Measurements from ENCODE around the gene ZNF469. TPM values are rescaled to one million over a fixed set of nuclear protein-coding genes. Genes with fewer than 3 reads are reported as not detected.

Gene ZNF469
- total and polyA plus RNA-seq, 7 donors, result under 0.01 to 1.7 (median 0.36) TPM

DNA sequence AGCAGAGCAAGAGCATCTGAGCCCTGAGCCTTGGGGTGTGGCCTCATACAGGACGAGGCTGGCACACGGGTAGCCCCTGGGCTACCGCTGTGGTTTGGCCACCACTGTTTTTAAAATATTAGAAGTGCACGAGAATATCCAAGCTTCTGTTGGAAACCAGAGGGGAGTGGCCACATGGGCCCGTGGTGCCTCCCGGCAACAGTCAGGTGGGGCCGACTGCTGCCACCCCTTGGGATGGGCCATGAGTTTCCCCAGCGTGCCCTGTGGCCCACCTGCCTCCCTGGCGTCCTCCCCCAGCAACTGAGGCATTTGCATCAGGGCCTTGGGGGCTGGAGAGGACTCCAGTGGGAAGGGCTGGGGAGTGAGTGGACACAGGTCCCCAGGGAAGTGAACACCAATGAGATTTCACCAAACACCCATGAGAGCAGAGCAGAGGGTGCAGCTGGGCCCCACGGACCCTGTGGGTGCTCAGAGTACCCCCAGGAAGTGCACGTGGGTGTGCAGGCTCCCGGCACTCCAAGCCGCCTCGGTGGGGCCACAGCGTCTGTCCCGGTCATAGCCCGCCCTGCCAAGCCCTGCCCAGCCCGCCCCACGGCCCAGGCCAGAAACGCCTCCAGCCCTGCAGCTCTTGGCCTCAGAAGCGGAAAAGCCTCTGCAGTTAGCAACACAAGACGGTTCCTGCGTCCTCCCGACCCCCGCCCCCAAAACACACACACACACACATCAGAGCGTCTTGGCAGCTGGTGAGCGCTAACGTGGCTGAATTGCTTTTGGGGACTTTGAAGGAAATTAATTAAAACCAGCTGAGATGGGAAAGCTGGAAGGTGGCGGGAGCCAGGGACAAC lies 22.7 kb downstream of the ZNF469 start:
- 25 to 61% methylated on average over 29 of the region's 29 CpGs for whole genome bisulfite sequencing, 2 donors
- peaks cover 0 to 4% (median 0%) of the 10 kb centered on the region in 4 donors for H3K4me1 ChIP-seq
- no peak for DNase-seq

DNA sequence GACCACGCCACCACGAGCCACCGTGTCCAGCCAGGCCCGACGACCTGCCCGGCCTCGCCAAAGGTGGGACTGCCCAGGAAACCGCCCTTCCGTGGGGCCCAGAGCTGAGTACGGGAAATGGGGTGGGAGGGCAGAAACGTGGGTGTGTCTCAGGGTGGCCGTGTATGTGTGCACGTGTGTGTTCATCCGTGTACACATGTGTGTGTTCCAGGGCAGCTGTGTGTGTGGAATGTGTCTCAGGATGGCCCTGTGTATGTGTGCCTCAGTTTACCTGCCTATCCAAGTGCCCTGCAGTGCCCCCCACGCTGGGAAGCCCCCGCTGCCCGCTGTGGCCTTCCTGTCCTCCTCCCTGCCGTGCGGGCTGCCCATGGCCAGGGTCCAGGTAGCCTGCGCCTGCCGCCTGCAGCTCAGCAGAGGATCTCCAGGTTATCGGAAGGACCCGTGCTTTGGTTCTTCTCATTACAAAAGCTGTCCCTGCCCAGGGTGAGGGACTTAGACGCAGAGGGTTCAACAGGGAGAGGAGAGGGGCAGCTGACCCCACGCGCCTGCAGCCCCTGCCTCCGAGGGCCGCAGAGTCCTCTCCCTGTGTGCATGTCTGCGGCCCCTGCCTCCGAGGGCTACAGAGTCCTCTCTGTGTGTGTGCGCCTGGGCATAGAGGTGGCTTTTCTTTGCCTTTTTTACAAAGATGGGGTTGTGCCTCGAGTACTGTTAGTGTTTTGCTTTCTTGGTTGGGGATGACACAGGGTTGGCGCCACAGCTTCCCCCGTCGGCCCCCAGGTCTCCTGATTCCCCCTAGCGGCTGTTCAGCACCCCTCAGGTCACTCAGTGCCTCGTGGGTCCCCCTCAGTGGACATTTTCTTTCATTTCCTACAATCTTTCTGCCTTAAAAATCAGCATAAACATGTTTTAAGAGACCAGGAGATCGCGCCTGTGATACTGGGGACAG lies 23.6 kb downstream of the ZNF469 start:
- H3K36me3 ChIP-seq, result no peaks in the 10 kb centered on the region
- no peak for DNase-seq
- TF ChIP-seq EP300 (IDR thresholded peaks at IDR 0.05), result no peak
- TF ChIP-seq, protein P1, sequence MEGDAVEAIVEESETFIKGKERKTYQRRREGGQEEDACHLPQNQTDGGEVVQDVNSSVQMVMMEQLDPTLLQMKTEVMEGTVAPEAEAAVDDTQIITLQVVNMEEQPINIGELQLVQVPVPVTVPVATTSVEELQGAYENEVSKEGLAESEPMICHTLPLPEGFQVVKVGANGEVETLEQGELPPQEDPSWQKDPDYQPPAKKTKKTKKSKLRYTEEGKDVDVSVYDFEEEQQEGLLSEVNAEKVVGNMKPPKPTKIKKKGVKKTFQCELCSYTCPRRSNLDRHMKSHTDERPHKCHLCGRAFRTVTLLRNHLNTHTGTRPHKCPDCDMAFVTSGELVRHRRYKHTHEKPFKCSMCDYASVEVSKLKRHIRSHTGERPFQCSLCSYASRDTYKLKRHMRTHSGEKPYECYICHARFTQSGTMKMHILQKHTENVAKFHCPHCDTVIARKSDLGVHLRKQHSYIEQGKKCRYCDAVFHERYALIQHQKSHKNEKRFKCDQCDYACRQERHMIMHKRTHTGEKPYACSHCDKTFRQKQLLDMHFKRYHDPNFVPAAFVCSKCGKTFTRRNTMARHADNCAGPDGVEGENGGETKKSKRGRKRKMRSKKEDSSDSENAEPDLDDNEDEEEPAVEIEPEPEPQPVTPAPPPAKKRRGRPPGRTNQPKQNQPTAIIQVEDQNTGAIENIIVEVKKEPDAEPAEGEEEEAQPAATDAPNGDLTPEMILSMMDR (IDR thresholded peaks at IDR 0.05), result no peak
- no peak for TF ChIP-seq POLR2AphosphoS5 (IDR thresholded peaks at IDR 0.05)
- no peak for TF ChIP-seq POLR2A (IDR thresholded peaks at IDR 0.05)
- H3K4me1 ChIP-seq, result peaks cover 0 to 4% (median 0%) of the 10 kb centered on the region in 4 donors
- no peaks in the 10 kb centered on the region for H3K9me3 ChIP-seq
- H3K4me3 ChIP-seq, result no peak overlapping the region
- WGBS, 2 donors, result 53 to 77% methylated on average over 39 of the region's 39 CpGs
- H3K27ac ChIP-seq, result no peak overlapping the region
- intact Hi-C loops (cut with DNase I), result no loop called here
- no peaks in the 10 kb centered on the region for H3K27me3 ChIP-seq

More for the DNA sequence above, 22.7 kb downstream of the ZNF469 start:
- H3K27me3 ChIP-seq, result no peaks in the 10 kb centered on the region
- H3K9me3 ChIP-seq, result no peaks in the 10 kb centered on the region
- no peak overlapping the region for H3K4me3 ChIP-seq
- H3K36me3 ChIP-seq, result no peaks in the 10 kb centered on the region
- intact Hi-C loops (cut with DNase I), result no loop called here
- TF ChIP-seq POLR2A (IDR thresholded peaks at IDR 0.05), result no peak
- no peak for TF ChIP-seq POLR2AphosphoS5 (IDR thresholded peaks at IDR 0.05)
- TF ChIP-seq, protein P1 (IDR thresholded peaks at IDR 0.05), result no peak
- TF ChIP-seq EP300 (IDR thresholded peaks at IDR 0.05), result no peak
- no peak overlapping the region for H3K27ac ChIP-seq

DNA sequence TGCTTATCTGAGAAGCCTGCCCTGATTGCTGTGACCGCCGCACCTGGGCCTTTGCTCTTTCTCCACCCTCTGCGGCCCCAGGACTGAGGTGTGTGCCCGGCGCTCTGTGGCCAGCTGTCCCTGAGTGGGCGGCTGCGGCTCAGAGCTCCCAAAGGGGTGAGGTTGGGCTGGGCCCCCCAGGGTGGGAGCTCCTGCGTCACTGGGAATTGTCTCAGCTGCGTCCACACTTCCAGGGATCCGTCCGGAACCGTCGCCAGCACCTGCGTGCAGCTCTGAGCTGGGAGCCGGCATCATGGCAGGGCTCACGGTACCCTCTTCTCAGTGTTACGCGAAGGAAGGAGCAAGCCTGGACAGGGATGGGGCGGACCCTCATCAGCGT lies 24.3 kb downstream of the ZNF469 start:
- Histone ChIP-seq H3K27ac (no peak overlapping the region), H3K9me3 (no peaks in the 10 kb centered on the region), H3K4me3 (no peak overlapping the region), H3K36me3 (no peaks in the 10 kb centered on the region), H3K4me1 (peaks cover 0 to 4% (median 0%) of the 10 kb centered on the region in 4 donors), H3K27me3 (no peaks in the 10 kb centered on the region)
- TF ChIP-seq, protein P1 (IDR thresholded peaks at IDR 0.05), result no peak
- TF ChIP-seq POLR2A (IDR thresholded peaks at IDR 0.05), result no peak
- no peak for TF ChIP-seq POLR2AphosphoS5 (IDR thresholded peaks at IDR 0.05)
- TF ChIP-seq EP300 (IDR thresholded peaks at IDR 0.05), result no peak
- 90 to 91% methylated on average over 20 of the region's 20 CpGs for WGBS, 2 donors
- no peak for DNase-seq
- intact Hi-C loops (cut with DNase I), result no loop called here

DNA sequence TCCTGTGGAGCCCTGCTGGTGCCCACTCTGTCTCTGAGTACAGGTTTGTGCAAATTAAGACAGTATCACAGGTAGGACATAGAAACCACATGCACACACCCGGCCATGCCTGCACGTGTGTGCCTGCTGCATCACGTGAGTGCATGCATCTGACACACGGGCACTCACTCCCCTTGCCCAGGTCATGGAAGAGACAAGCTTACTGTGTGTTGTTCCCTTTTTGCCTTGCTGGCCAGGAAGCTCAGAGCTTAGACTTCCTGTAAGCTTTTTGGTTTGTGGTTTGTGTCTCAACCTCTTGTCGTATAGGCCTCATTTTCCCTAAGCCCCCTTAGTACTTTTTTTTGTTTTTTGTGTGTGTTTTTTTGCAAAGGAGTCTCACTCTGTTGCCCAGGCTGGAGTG lies 25.0 kb downstream of the ZNF469 start:
- Histone ChIP-seq H3K27ac (no peak overlapping the region), H3K9me3 (no peaks in the 10 kb centered on the region), H3K4me3 (no peak overlapping the region), H3K27me3 (no peaks in the 10 kb centered on the region), H3K36me3 (no peaks in the 10 kb centered on the region), H3K4me1 (peaks cover 0 to 4% (median 0%) of the 10 kb centered on the region in 4 donors)
- TF ChIP-seq POLR2AphosphoS5 (IDR thresholded peaks at IDR 0.05), result no peak
- TF ChIP-seq POLR2A (IDR thresholded peaks at IDR 0.05), result no peak
- TF ChIP-seq EP300 (IDR thresholded peaks at IDR 0.05), result no peak
- TF ChIP-seq, protein P1 (IDR thresholded peaks at IDR 0.05), result no peak
- WGBS, 2 donors, result 58 to 86% methylated on average over 5 of the region's 5 CpGs
- no peak for DNase-seq
- intact Hi-C loops (cut with DNase I), result no loop called here
